Measurements from ENCODE around the gene DLGAP4.

DNA sequence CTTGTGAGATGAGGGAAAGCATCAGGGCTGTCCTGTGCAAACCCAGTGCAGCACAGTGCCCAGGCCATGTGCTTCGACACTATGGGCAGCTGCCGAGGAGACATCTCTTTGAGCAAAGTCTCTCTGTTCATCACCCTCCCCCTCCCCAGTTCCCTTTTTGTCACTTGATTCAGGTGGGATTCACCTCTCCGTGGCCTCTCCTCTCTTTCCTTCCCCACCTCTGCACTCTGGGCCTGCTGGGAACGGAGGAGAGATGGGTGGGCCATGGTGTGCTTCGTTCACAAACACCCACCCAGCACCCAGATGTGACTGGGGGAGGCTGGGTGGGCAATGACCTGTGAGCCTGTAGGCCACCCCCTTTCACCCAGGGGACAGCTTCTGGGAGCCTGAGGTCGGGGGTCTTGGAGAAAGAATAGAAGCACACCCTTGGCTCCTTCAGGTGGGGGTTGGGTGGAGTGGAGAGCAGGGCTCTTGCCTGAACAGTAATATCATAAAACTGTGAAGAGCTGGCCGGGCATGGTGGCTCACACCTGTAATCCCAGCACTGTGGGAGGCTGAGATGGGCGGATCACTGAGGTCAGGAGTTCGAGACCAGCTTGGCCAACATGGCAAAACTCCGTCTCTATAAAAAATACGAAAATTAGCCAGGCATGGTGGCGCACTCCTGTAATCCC, 33.5 kb upstream of the DLGAP4 start:
- TF ChIP-seq, protein P1, sequence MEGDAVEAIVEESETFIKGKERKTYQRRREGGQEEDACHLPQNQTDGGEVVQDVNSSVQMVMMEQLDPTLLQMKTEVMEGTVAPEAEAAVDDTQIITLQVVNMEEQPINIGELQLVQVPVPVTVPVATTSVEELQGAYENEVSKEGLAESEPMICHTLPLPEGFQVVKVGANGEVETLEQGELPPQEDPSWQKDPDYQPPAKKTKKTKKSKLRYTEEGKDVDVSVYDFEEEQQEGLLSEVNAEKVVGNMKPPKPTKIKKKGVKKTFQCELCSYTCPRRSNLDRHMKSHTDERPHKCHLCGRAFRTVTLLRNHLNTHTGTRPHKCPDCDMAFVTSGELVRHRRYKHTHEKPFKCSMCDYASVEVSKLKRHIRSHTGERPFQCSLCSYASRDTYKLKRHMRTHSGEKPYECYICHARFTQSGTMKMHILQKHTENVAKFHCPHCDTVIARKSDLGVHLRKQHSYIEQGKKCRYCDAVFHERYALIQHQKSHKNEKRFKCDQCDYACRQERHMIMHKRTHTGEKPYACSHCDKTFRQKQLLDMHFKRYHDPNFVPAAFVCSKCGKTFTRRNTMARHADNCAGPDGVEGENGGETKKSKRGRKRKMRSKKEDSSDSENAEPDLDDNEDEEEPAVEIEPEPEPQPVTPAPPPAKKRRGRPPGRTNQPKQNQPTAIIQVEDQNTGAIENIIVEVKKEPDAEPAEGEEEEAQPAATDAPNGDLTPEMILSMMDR (IDR thresholded peaks at IDR 0.05; ENCODE audit: low read length), result no peak
- TF ChIP-seq EZH2phosphoT487 (IDR thresholded peaks at IDR 0.05; ENCODE audit: low read length), result no peak
